NCI-H510A (cell line): Measurements from ENCODE around the gene DMRTB1.

Experiments used
- DNase-seq: peaks from one replicate; lab custom pipeline; 2025; lab: John Stamatoyannopoulos, UW

Gene DMRTB1

DNA sequence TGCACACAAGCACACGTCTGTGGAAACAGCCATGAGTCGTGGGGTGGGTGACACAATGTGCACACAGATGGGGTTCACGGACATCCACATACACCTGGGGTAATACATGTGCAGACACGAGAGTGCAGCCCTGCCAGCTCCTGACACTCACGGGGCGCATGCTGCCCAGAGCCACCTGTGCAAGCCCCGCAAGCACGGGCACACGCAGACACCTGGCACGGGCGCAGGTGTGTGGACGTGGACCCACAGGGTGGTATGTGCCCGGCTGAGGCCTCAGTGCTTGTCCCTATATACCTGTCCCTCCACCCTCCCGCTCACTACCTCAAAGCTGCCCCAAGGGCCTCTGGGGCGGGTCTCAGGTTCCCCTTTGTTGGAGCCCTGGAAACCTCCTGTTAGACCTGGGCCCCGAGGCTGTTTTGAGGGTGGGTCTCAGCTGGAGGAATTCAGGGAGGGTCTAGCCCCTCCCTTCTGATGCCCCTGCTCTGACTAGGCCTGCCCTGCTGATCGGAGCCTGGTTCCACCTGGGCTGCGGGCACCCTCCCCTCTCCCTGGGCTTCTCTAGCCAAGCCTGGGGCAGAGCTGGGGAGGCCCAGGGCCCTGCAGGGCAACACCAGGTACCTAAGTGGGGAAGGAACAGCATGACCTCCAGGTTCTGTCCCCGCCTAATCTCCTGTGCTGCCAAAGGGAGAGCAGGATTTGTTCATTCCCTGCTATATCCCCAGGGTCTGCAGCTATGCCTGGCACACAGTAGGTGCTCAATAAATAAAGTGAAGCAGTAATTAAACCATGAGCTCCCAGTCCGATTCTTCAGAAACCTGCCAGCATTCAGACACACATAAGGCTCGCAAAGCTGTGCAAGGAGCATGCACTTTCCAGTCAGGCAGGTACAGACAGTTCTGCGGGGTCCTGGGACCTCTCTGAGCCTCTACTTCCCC is 49.1 kb downstream of the DMRTB1 start:
- no peak for DNase-seq

- no peak for DNase-seq
Observed at GRCh38 chr1:53508991-53509666, 49.9 kb downstream of the DMRTB1 start.

DNA sequence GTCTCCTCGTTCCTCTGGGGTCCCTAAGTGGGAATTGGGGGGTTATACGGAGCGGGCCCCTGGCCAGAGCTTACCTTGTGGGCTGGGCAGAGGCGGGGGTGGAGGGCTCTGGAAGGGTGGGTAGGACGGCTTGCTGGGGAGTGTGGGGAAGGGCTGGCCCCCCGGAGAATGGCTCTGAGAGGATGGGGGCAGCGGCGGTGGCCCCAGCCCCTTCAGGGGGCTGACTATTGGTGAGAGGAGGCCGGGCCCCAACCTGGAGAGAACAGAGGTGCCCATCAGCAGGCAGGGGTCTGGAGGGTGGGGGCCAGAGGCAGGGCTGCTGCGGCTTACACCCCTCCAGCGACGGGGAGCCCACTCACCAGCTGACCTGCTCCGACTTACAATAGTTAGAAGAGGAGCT is 50.6 kb downstream of the DMRTB1 start:
- DNase-seq = no peak

- DNase-seq = no peak
Observed at GRCh38 chr1:53510215-53510614, 51.0 kb downstream of the DMRTB1 start.

- DNase-seq = no peak
Observed at GRCh38 chr1:53511323-53511932, 52.2 kb downstream of the DMRTB1 start.

DNA sequence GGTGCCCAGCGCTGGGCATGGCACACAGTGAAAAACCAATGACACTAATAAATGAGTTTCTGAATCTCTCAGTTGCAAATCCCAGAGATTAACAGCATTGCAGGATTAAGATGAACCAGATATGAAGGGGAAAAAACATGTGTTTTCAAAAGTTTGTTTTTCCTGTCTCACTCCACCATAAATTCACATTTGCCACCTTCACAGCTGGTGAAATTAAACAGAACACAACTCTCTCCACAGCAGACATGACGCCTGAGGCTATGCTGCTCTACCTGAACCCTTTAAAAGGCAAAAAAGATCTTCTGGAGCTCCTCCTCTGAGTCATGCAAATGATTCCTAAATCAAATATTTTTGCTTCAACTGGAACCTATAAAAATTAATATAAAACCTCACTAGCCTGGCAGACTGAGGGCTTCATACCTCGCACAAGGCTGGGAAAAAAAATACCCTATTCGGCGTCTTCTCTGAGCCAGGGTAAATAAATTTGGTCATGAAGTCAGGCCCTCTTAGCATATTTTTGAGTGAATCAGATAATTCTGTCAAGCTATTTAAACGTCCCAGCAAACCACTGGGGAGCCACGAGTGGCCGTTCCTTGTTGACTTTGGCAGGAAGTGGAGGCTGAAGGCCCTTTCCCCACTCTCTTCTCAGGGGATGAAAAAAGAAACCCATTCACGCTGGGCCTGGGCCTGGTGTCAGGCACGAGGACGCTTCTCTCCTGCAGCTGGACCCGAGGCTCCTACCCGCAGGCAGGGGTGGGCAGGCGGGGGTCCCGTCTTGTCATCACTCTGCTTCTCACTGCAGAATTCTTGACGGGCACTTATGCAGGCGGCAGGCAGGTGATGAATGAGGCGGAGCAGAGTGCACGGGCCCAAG is 53.0 kb downstream of the DMRTB1 start:
- DNase-seq = peak; percentile 32

DNA sequence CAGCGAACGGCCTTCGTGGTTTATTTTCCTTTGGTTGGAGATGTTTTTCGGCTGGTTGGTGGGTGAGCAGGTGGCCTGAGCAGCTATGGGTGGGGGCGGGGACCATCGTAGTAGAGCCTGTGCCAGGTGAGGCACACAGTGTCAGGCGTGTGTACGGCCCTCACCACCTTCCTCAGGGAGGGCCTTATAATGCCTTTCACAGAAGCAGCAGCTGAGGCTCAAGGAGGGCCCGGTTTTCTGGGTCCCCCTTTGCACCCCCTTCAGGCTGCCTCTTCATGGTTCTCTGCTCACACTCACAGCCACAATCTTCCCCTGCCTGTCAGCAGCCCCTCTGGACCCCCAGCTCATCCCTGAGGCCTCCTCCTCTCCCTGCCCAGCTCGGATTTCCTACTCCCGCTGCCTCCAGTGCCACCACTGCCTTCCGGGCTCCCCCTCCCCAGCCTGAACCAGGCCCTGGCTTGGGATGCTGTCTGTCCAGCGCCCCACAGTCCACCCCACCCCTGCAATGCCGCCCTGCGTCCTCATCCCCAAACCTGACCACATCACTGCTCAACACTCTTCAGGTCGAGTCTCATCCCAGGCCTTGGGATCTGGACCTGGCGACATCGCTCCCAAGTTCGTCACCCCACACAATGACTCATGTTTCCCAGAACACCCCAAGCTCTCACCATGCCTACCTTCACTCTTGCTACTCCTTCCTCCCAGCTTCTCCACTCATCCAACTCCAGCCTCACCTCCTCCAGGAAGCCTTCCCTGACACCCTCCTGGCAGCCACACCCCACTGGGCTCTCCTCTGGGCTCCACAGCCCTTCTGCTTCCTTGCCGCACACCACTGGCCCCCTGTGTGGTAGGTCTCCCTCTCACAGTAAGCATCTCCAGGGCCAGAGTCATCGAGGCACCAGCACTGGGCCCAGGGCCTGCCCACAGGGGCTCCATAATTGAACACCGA is 53.9 kb downstream of the DMRTB1 start:
- no peak for DNase-seq

DNA sequence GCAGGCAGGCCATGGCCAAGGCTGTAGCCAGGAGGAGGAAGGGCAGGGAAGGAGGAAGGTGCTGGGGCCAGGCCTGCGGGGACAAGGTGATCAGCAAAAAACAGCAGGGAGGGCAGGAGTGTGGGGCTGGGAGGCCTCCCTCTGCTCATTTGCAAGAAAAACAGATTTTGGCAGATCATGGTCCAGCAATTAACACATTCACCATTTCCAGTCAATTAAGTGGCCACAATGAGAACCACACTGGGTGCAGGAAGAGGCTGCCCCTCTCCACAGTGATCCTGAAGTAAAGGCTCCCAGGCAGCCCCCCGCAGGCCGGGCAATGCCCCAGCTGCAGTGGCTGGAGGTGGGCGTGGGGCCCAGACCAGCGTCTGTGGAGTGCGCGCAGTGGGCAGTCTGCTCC is 54.6 kb downstream of the DMRTB1 start:
- DNase-seq = no peak

- no peak for DNase-seq
Observed at GRCh38 chr1:53514436-53514835, 55.2 kb downstream of the DMRTB1 start.

DNA sequence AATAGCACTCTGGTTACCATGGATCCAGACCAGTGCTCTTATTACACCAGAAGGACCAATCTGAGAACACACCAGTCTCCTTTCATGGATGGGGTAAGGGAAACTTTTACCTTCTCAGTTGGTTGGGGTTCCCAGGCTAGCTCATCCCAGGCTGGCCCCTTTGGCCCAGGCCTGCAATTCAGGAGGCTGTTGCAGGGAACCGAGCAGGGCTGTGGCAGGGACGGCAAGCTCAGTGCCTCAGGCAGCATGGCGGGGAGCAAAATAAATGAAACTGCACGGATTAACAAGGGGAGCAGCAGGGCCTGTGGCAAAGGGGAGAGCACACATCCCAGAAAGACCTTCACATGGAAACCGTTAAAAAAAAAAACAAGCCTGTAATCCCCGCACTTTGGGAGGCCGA is 57.0 kb downstream of the DMRTB1 start:
- no peak for DNase-seq
